KMS-11 (cell line): ENCODE data around the gene ATP2A2.

Experiments used
- H2AFZ ChIP-seq: fragments of 200-600 bp; sonication (generic); 2 replicates; pipeline ENCODE4 v1.6.1; 2016; ENCODE audit warnings: antibody characterized with exemption, mixed run types, low read depth
- H3K27ac ChIP-seq: fragments of 200-600 bp; sonication (generic); 2 replicates; pipeline ENCODE4 v1.6.1; 2016; ENCODE audit warnings: mild to moderate bottlenecking, mixed run types
- H3K27me3 ChIP-seq: fragments of 200-600 bp; sonication (generic); 2 replicates; pipeline ENCODE4 v1.6.1; 2017; ENCODE audit warnings: mild to moderate bottlenecking, low read depth, mixed run types, moderate library complexity; ENCODE audit not compliant: insufficient read depth
- H3K36me3 ChIP-seq: fragments of 200-600 bp; sonication (generic); 2 replicates; pipeline ENCODE4 v1.6.1; 2017; ENCODE audit warnings: mild to moderate bottlenecking, mixed run types; ENCODE audit not compliant: insufficient read depth
- H3K4me1 ChIP-seq: fragments of 200-600 bp; sonication (generic); 2 replicates; pipeline ENCODE4 v1.6.1; 2016; ENCODE audit warnings: mild to moderate bottlenecking, low read depth, mixed run types; ENCODE audit not compliant: poor library complexity, severe bottlenecking
- H3K4me2 ChIP-seq: fragments of 200-600 bp; sonication (generic); 2 replicates; pipeline ENCODE4 v1.7.0; 2016; ENCODE audit warnings: mild to moderate bottlenecking, mixed run types
- H3K4me3 ChIP-seq: fragments of 200-600 bp; sonication (generic); IDR thresholded peaks from 2 replicates; pipeline ENCODE4 v1.6.1; 2017; ENCODE audit warnings: low read depth, low read length, mixed read lengths; ENCODE audit not compliant: insufficient read depth
- H3K79me2 ChIP-seq: fragments of 200-600 bp; sonication (generic); 2 replicates; pipeline ENCODE4 v1.6.1; 2016; ENCODE audit warnings: low read depth, mixed run types; ENCODE audit not compliant: insufficient read depth
- H3K9ac ChIP-seq: fragments of 200-600 bp; sonication (generic); 2 replicates; pipeline ENCODE4 v1.6.1; 2016; ENCODE audit warnings: mild to moderate bottlenecking, mixed run types
- H4K20me1 ChIP-seq: fragments of 200-600 bp; sonication (generic); 2 replicates; pipeline ENCODE4 v1.6.1; 2016; ENCODE audit warnings: mild to moderate bottlenecking, mixed run types; ENCODE audit not compliant: insufficient read depth
- CTCF ChIP-seq: fragments of 200-600 bp; sonication (generic); conservative IDR thresholded peaks from 2 replicates; pipeline ENCODE4 v1.6.1; 2017; ENCODE audit warnings: low read depth, mild to moderate bottlenecking, antibody characterized with exemption, low read length, moderate library complexity, mixed read lengths

The ATP2A2 gene

DNA sequence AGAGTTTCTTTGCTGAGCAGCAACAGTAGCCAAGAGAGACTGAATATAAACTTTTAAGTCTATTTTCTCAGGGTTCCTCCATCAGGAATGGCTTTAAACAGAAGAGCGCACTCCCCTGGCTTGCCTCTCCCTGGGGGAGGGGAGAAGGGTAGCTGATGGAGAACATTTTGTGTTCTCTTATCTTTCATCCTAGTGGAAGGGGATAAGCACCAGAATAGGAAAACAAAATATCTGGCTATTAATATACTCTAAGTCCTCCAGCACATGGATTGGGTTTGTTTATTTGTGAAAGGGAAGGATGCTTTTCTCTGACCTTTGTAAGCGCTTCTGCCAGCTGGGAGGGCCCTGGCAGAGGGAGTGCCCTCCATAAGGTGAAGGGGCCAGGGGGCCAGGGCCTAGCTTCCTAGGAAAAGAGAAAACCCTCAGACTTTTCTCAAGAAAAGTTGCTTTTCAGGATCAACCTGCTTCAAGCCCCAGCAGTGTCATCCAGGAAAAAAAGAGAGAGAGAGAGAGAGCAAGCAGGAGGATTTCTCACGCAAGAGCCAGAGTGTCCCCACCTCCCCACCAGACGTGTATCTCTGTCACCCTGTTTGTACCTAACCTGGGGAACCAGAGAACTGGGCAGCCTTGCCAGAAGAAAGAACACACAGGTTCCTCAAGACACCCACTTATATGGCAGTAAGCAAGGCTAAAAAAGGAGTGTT, 34.3 kb upstream of the ATP2A2 start:
- Histone ChIP-seq H4K20me1 (no peaks in the 10 kb centered on the region), H3K79me2 (no peaks in the 10 kb centered on the region), H3K36me3 (no peaks in the 10 kb centered on the region), H3K4me2 (no peak overlapping the region), H3K27ac (no peak overlapping the region), H3K9ac (no peak overlapping the region), H3K27me3 (no peaks in the 10 kb centered on the region), H3K4me3 (no peak overlapping the region), H3K4me1 (no peaks in the 10 kb centered on the region), H2AFZ (no peak overlapping the region)
- no peak for TF ChIP-seq CTCF

- no peak for TF ChIP-seq CTCF
- no peaks in the 10 kb centered on the region for H3K79me2 ChIP-seq
- H3K27me3 ChIP-seq: no peaks in the 10 kb centered on the region
- H3K4me3 ChIP-seq: no peak overlapping the region
- H3K4me1 ChIP-seq: no peaks in the 10 kb centered on the region
- H3K27ac ChIP-seq: no peak overlapping the region
- H4K20me1 ChIP-seq: no peaks in the 10 kb centered on the region
- H3K4me2 ChIP-seq: no peak overlapping the region
- H3K36me3 ChIP-seq: no peaks in the 10 kb centered on the region
- no peak overlapping the region for H2AFZ ChIP-seq
- H3K9ac ChIP-seq: no peak overlapping the region
Observed at GRCh38 chr12:110247340-110248095, 33.5 kb upstream of the ATP2A2 start.

- Histone ChIP-seq H3K27me3 (no peaks in the 10 kb centered on the region), H3K4me3 (no peak overlapping the region), H3K9ac (no peak overlapping the region), H4K20me1 (no peaks in the 10 kb centered on the region), H3K36me3 (no peaks in the 10 kb centered on the region), H2AFZ (no peak overlapping the region), H3K4me1 (no peaks in the 10 kb centered on the region), H3K4me2 (no peak overlapping the region), H3K79me2 (no peaks in the 10 kb centered on the region), H3K27ac (no peak overlapping the region)
- TF ChIP-seq CTCF: no peak
Observed at GRCh38 chr12:110248096-110248447, 33.0 kb upstream of the ATP2A2 start.

- no peak overlapping the region for H3K9ac ChIP-seq
- H3K4me2 ChIP-seq: no peak overlapping the region
- no peak overlapping the region for H2AFZ ChIP-seq
- no peaks in the 10 kb centered on the region for H4K20me1 ChIP-seq
- H3K4me1 ChIP-seq: no peaks in the 10 kb centered on the region
- no peaks in the 10 kb centered on the region for H3K36me3 ChIP-seq
- H3K27ac ChIP-seq: no peak overlapping the region
- H3K27me3 ChIP-seq: no peaks in the 10 kb centered on the region
- no peak overlapping the region for H3K4me3 ChIP-seq
- H3K79me2 ChIP-seq: no peaks in the 10 kb centered on the region
- TF ChIP-seq CTCF: no peak
Observed at GRCh38 chr12:110249105-110249504, 31.9 kb upstream of the ATP2A2 start.
